ENCODE data around the gene ASGR2. TPM values are rescaled to one million over a fixed set of nuclear protein-coding genes. Genes with fewer than 3 reads are reported as not detected.

The ASGR2 gene
- total RNA-seq, 1 experiment from 2014 or later: not detected

DNA sequence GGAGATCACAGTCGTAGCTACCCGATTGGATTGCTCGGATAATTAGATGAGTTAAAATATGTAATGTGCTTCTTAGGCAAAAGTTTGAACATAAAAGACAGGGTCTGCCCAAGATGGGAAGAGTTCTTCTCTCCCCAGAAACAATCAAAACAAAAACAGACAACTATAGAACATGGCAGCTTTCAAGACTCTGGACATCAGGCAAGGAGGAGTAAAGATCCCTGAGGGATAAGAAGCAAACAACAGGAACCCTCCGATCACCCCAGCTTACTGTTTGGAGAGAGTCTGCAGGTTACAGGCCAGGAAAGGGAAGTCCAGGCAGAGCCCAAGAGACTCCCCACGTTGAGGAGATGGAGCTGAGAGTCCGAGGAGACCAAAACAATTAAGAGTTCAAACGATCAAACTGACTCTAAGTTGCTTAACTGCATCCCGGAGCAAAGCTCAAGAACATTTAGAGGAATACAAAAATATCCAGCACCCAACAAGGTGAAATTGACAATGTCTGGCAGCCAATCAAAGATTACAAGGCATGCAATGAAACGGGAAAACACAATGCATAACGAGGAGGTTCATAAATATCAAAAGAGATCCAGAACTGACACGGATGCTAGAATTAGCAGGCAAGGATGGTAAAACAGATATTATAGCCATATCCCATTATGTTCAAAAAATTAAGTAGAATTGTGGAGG, 3.9 kb downstream of the ASGR2 start:
- H3K36me3 Mint-ChIP-seq (ENCODE audit: insufficient read depth, unreplicated experiment): no peaks in the 10 kb centered on the region
- DNase-seq: no peak
- H3K27ac Mint-ChIP-seq (ENCODE audit: unreplicated experiment): no peak overlapping the region
- intact Hi-C loops (cut with micrococcal nuclease; ENCODE audit: unreplicated experiment): no loop called here
- H3K27me3 Mint-ChIP-seq (ENCODE audit: unreplicated experiment): no peaks in the 10 kb centered on the region
- CTCF ChIA-PET: interaction anchor here (0.7 kb wide), 1 partner anchor 294 kb away, joined by 5 read pairs; no protein-coding TSS in a partner anchor
- TF ChIP-seq, protein P1, sequence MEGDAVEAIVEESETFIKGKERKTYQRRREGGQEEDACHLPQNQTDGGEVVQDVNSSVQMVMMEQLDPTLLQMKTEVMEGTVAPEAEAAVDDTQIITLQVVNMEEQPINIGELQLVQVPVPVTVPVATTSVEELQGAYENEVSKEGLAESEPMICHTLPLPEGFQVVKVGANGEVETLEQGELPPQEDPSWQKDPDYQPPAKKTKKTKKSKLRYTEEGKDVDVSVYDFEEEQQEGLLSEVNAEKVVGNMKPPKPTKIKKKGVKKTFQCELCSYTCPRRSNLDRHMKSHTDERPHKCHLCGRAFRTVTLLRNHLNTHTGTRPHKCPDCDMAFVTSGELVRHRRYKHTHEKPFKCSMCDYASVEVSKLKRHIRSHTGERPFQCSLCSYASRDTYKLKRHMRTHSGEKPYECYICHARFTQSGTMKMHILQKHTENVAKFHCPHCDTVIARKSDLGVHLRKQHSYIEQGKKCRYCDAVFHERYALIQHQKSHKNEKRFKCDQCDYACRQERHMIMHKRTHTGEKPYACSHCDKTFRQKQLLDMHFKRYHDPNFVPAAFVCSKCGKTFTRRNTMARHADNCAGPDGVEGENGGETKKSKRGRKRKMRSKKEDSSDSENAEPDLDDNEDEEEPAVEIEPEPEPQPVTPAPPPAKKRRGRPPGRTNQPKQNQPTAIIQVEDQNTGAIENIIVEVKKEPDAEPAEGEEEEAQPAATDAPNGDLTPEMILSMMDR (IDR thresholded peaks at IDR 0.05; ENCODE audit: unreplicated experiment): no peak
- BruUV-seq (replicated peaks): no TSS peak
- H3K4me1 Mint-ChIP-seq (ENCODE audit: low read depth, unreplicated experiment): no peaks in the 10 kb centered on the region
- H3K9me3 Mint-ChIP-seq (ENCODE audit: low read depth, unreplicated experiment): no peaks in the 10 kb centered on the region
- no peak overlapping the region for H3K4me3 Mint-ChIP-seq (ENCODE audit: low read depth, unreplicated experiment)

DNA sequence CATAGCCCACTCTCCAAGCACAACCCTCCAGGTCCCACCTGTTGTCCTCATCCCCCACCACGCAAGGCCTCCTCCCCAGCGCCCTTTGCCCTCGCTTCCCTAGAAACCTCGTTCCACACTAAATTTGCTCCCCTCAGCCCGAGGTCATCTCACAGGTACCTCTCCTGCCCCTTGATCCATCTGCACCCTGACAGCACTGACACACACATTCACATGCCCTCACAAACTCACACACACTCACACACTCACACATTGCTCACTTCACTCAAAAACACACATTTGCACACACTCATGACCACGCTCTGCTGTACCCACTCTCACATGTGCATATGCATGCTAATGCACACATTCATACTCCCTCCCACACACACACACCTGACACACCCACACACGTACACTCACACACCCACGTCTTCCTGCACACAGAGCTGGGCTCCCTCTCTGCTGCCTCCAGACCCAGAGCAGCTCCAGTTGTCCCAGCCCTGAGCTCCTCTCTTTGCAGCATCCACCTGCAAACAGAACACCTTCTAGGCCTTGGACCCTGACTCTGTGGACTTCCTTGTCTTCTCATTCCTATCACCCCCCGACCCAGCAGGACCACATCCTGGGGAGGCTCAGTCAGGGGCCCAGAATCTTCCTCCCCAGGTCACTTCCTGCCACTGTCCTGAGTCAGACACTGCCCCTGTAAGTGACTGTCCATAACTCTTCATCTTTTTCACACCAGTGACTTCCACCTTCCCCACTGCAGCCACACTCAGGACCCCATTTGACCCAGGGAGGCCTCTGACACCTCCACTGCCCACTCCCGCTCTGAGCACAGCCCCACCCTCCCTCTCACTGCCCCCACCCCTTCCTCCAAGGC, 4.9 kb downstream of the ASGR2 start:
- Mint-ChIP-seq H3K36me3 (ENCODE audit: insufficient read depth, unreplicated experiment) (no peaks in the 10 kb centered on the region), H3K4me1 (ENCODE audit: low read depth, unreplicated experiment) (no peaks in the 10 kb centered on the region), H3K27ac (ENCODE audit: unreplicated experiment) (no peak overlapping the region), H3K27me3 (ENCODE audit: unreplicated experiment) (no peaks in the 10 kb centered on the region), H3K9me3 (ENCODE audit: low read depth, unreplicated experiment) (no peaks in the 10 kb centered on the region), H3K4me3 (ENCODE audit: low read depth, unreplicated experiment) (no peak overlapping the region)
- DNase-seq: no peak
- intact Hi-C loops (cut with micrococcal nuclease; ENCODE audit: unreplicated experiment): no loop called here
- no TSS peak for BruUV-seq (replicated peaks)
- CTCF ChIA-PET: interaction anchor here (1.1 kb wide), 1 partner anchor 9 kb away, joined by 3 read pairs; no protein-coding TSS in a partner anchor
- TF ChIP-seq, protein P1 (IDR thresholded peaks at IDR 0.05; ENCODE audit: unreplicated experiment): no peak

DNA sequence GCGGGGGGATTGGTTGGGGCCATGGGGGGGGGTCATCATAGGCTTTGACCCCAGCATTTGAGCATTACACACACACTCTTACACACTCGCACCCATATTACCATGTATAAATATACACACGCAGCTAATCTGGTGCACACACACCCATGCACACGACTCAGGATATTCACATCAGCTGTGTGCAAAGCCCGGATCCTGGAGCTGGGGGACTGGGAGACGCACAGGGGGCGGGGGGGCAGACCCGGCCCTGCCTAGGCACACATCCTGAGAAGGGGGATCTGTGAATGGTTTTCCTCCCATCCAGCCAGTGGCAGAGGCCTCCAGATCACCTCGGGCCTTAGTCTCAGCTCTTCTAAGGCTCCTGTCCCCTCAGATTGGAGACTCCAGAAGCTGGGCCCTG, 5.6 kb downstream of the ASGR2 start:
- CTCF ChIA-PET: interaction anchor here (1.1 kb wide), 1 partner anchor 9 kb away, joined by 3 read pairs; no protein-coding TSS in a partner anchor
- BruUV-seq (replicated peaks): no TSS peak
- no peak overlapping the region for H3K4me3 Mint-ChIP-seq (ENCODE audit: low read depth, unreplicated experiment)

DNA sequence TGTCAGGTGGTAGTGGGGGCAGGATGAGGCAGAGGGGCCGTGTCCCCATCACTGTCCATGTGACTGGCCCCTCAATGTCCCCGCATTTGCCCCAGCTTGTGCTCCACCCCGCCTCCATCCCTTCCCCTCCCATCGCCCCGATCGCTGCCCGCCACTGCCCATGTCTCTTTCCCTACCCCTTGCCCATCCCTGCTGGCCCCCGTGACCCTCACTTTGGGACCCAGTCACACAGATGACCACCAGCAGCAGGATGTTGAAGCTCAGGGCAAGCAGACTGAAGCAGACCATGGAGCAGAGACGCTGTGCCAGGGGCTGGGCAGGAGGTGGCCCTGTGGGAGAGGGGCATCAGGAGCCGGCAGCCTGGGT, 6.1 kb downstream of the ASGR2 start:
- CTCF ChIA-PET: interaction anchor here (1.1 kb wide), 1 partner anchor 8 kb away, joined by 3 read pairs; no protein-coding TSS in a partner anchor
- no peaks in the 10 kb centered on the region for H3K9me3 Mint-ChIP-seq (ENCODE audit: low read depth, unreplicated experiment)
- no peak for DNase-seq
- no peak overlapping the region for H3K27ac Mint-ChIP-seq (ENCODE audit: unreplicated experiment)
- no peaks in the 10 kb centered on the region for H3K4me1 Mint-ChIP-seq (ENCODE audit: low read depth, unreplicated experiment)
- TF ChIP-seq, protein P1 (IDR thresholded peaks at IDR 0.05; ENCODE audit: unreplicated experiment): no peak
- H3K36me3 Mint-ChIP-seq (ENCODE audit: insufficient read depth, unreplicated experiment): no peaks in the 10 kb centered on the region
- no peak overlapping the region for H3K4me3 Mint-ChIP-seq (ENCODE audit: low read depth, unreplicated experiment)
- intact Hi-C loops (cut with micrococcal nuclease; ENCODE audit: unreplicated experiment): no loop called here
- H3K27me3 Mint-ChIP-seq (ENCODE audit: unreplicated experiment): peaks cover 5% of the 10 kb centered on the region
- no TSS peak for BruUV-seq (replicated peaks)

More for the DNA sequence above, 5.6 kb downstream of the ASGR2 start:
- no peaks in the 10 kb centered on the region for H3K9me3 Mint-ChIP-seq (ENCODE audit: low read depth, unreplicated experiment)
- no peak overlapping the region for H3K27ac Mint-ChIP-seq (ENCODE audit: unreplicated experiment)
- no peaks in the 10 kb centered on the region for H3K4me1 Mint-ChIP-seq (ENCODE audit: low read depth, unreplicated experiment)
- TF ChIP-seq, protein P1 (IDR thresholded peaks at IDR 0.05; ENCODE audit: unreplicated experiment): no peak
- intact Hi-C loops (cut with micrococcal nuclease; ENCODE audit: unreplicated experiment): no loop called here
- DNase-seq: no peak
- no peaks in the 10 kb centered on the region for H3K36me3 Mint-ChIP-seq (ENCODE audit: insufficient read depth, unreplicated experiment)
- peaks cover under 1% of the 10 kb centered on the region for H3K27me3 Mint-ChIP-seq (ENCODE audit: unreplicated experiment)

Measured in Calu3 (cell line).